Measurements from ENCODE around the gene SBNO1.
"Not testable (repeated sequence)": the region's sequence is repeated elsewhere in the genome, so short reads cannot be mapped to it uniquely, and the experiment has no call there.

The SBNO1 gene

GRCh38 chr12:123369229-123369628, 4.6 kb upstream of the SBNO1 start:
- no peaks in the 10 kb centered on the region for H3K27me3 ChIP-seq (ENCODE audit: control insufficient read depth, low read length)
- peaks cover 3% of the 10 kb centered on the region for H3K36me3 ChIP-seq (ENCODE audit: control insufficient read depth, low read length)
- no peaks in the 10 kb centered on the region for H3K9me2 ChIP-seq (replicated peaks; ENCODE audit: control insufficient read depth, low read length)
- no peak overlapping the region for H3K4me2 ChIP-seq (ENCODE audit: low read length)
- peaks cover 5% of the 10 kb centered on the region for H3K79me2 ChIP-seq (ENCODE audit: control insufficient read depth, low read length)
- peaks cover 8% of the 10 kb centered on the region for H3F3A ChIP-seq (ENCODE audit: control insufficient read depth, insufficient read depth)
- no peaks in the 10 kb centered on the region for H4K20me1 ChIP-seq (ENCODE audit: control insufficient read depth, insufficient read depth, low read depth, low read length)
- H3K4me3 ChIP-seq (ENCODE audit: low read length) = no peak overlapping the region
- H3K4me1 ChIP-seq (ENCODE audit: control insufficient read depth, low read length) = peaks cover 8% of the 10 kb centered on the region
- TF ChIP-seq, protein P1, sequence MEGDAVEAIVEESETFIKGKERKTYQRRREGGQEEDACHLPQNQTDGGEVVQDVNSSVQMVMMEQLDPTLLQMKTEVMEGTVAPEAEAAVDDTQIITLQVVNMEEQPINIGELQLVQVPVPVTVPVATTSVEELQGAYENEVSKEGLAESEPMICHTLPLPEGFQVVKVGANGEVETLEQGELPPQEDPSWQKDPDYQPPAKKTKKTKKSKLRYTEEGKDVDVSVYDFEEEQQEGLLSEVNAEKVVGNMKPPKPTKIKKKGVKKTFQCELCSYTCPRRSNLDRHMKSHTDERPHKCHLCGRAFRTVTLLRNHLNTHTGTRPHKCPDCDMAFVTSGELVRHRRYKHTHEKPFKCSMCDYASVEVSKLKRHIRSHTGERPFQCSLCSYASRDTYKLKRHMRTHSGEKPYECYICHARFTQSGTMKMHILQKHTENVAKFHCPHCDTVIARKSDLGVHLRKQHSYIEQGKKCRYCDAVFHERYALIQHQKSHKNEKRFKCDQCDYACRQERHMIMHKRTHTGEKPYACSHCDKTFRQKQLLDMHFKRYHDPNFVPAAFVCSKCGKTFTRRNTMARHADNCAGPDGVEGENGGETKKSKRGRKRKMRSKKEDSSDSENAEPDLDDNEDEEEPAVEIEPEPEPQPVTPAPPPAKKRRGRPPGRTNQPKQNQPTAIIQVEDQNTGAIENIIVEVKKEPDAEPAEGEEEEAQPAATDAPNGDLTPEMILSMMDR (IDR thresholded peaks at IDR 0.05; ENCODE audit: low read depth, low read length, poor library complexity, severe bottlenecking) = no peak
- TF ChIP-seq EZH2phosphoT487 (IDR thresholded peaks at IDR 0.05; ENCODE audit: borderline replicate concordance, low read length) = no peak
- no peaks in the 10 kb centered on the region for H3K9me3 ChIP-seq (ENCODE audit: control insufficient read depth, insufficient read depth, low read length)
- no peak overlapping the region for H3K27ac ChIP-seq (ENCODE audit: low read depth, low read length)

DNA sequence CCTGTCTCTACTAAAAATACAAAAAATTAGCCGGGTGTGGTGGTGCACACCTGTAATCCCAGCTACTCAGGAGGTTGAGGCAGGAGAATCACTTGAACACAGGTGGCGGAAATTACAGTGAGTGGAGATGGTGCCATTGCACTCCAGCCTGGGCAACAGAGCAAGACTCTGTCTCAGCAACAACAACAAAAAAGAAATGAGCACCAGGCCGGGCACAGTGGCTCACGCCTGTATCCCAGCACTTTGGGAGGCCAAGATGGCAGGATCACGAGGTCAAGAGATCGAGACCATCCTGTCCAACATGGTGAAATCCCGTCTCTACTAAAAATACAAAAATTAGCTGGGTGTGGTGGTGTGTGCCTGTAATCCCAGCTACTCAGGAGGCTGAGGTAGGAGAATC, 3.8 kb upstream of the SBNO1 start:
- not testable (repeated sequence) for H3K27ac ChIP-seq (ENCODE audit: low read depth, low read length); H3F3A ChIP-seq (ENCODE audit: control insufficient read depth, insufficient read depth); H3K9me2 ChIP-seq (replicated peaks; ENCODE audit: control insufficient read depth, low read length); H3K36me3 ChIP-seq (ENCODE audit: control insufficient read depth, low read length); H3K4me3 ChIP-seq (ENCODE audit: low read length); H3K27me3 ChIP-seq (ENCODE audit: control insufficient read depth, low read length); H3K4me1 ChIP-seq (ENCODE audit: control insufficient read depth, low read length); H3K9me3 ChIP-seq (ENCODE audit: control insufficient read depth, insufficient read depth, low read length); H3K4me2 ChIP-seq (ENCODE audit: low read length); H4K20me1 ChIP-seq (ENCODE audit: control insufficient read depth, insufficient read depth, low read depth, low read length)
- H3K79me2 ChIP-seq (ENCODE audit: control insufficient read depth, low read length) = peaks cover 13% of the 10 kb centered on the region

- Histone ChIP-seq H3K4me1 (ENCODE audit: control insufficient read depth, low read length) (peaks cover 16% of the 10 kb centered on the region), H3K9me3 (ENCODE audit: control insufficient read depth, insufficient read depth, low read length) (no peaks in the 10 kb centered on the region), H3K79me2 (ENCODE audit: control insufficient read depth, low read length) (peaks cover 22% of the 10 kb centered on the region), H3K9me2 (replicated peaks; ENCODE audit: control insufficient read depth, low read length) (no peaks in the 10 kb centered on the region), H4K20me1 (ENCODE audit: control insufficient read depth, insufficient read depth, low read depth, low read length) (peaks cover 14% of the 10 kb centered on the region; the same call in 1 of the 2 replicates), H3K4me3 (ENCODE audit: low read length) (no peak overlapping the region), H3K4me2 (ENCODE audit: low read length) (no peak overlapping the region), H3F3A (ENCODE audit: control insufficient read depth, insufficient read depth) (peaks cover 8% of the 10 kb centered on the region), H3K27ac (ENCODE audit: low read depth, low read length) (no peak overlapping the region), H3K36me3 (ENCODE audit: control insufficient read depth, low read length) (peaks cover 10% of the 10 kb centered on the region), H3K27me3 (ENCODE audit: control insufficient read depth, low read length) (no peaks in the 10 kb centered on the region)
- TF ChIP-seq, protein P1 (IDR thresholded peaks at IDR 0.05; ENCODE audit: low read depth, low read length, poor library complexity, severe bottlenecking) = no peak
- TF ChIP-seq EZH2phosphoT487 (IDR thresholded peaks at IDR 0.05; ENCODE audit: borderline replicate concordance, low read length) = no peak
These were observed 2.9 kb upstream of the SBNO1 start for GRCh38 chr12:123367511-123367910.

- Histone ChIP-seq H3F3A (ENCODE audit: control insufficient read depth, insufficient read depth) (peaks cover 8% of the 10 kb centered on the region), H3K27ac (ENCODE audit: low read depth, low read length) (peak overlapping the region; percentile 94), H3K4me2 (ENCODE audit: low read length) (peak overlapping the region; percentile 92), H3K9me2 (replicated peaks; ENCODE audit: control insufficient read depth, low read length) (no peaks in the 10 kb centered on the region), H3K4me3 (ENCODE audit: low read length) (peak overlapping the region; percentile 87), H4K20me1 (ENCODE audit: control insufficient read depth, insufficient read depth, low read depth, low read length) (peaks cover 15% of the 10 kb centered on the region; the same call in 1 of the 2 replicates), H3K36me3 (ENCODE audit: control insufficient read depth, low read length) (peaks cover 19% of the 10 kb centered on the region), H3K4me1 (ENCODE audit: control insufficient read depth, low read length) (peaks cover 17% of the 10 kb centered on the region), H3K79me2 (ENCODE audit: control insufficient read depth, low read length) (peaks cover 44% of the 10 kb centered on the region), H3K9me3 (ENCODE audit: control insufficient read depth, insufficient read depth, low read length) (no peaks in the 10 kb centered on the region), H3K27me3 (ENCODE audit: control insufficient read depth, low read length) (no peaks in the 10 kb centered on the region)
- TF ChIP-seq EZH2phosphoT487 (IDR thresholded peaks at IDR 0.05; ENCODE audit: borderline replicate concordance, low read length) = no peak
- TF ChIP-seq, protein P1 (IDR thresholded peaks at IDR 0.05; ENCODE audit: low read depth, low read length, poor library complexity, severe bottlenecking) = peak; percentile 76
These were observed 624 bp upstream of the SBNO1 start for GRCh38 chr12:123365025-123365917.

All from DOHH2 (cell line).